ENCODE data around the gene UROS. TPM values are rescaled to one million over a fixed set of nuclear protein-coding genes. Genes with fewer than 3 reads are reported as not detected.

The UROS gene
- total and polyA plus RNA-seq, 2 donors (not counting 3 experiments of a cell fraction or from before 2014, with no cell fraction given): 38.4 to 42.0 TPM

DNA sequence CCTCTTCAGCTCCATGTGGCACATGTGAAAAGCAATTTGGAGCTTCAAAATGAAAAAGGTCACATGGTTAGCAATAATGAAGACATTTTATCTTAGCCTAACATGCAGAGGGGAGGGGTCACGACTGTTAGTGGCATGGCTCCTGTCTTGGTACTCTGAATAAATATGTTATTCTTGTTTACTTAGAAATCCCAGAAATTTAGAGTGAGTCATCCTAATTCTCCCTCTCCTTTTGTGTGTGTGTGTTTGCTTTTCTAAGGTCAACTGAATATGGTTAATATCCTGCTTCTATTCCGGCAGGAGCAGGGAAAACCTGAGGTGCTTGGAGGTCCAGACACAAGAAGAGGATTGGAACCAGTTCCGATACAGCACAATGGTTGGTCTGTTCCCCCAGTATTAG lies 17.9 kb upstream of the UROS start:
- Histone ChIP-seq H3K27me3 (ENCODE audit: control insufficient read depth in 2 of 2, insufficient read depth in 2 of 2, low read length in 2 of 2) (no peaks in the 10 kb centered on the region), H3K9me1 (replicated peaks; ENCODE audit: control insufficient read depth, extremely low read depth, insufficient read depth, low read length) (no peaks in the 10 kb centered on the region), H3K4me3 (replicated peaks in 1 of 3; ENCODE audit: insufficient read depth in 1 of 3, low read depth in 1 of 3, low read length in 3 of 3) (no peak overlapping the region), H3K9ac (replicated peaks; ENCODE audit: extremely low read depth, insufficient read depth, low read length) (no peak overlapping the region), H3K27ac (ENCODE audit: insufficient read depth, low read depth, low read length) (peak overlapping the region; percentile 23), H3K36me3 (ENCODE audit: control insufficient read depth in 2 of 2, extremely low read depth in 1 of 2, insufficient read depth in 2 of 2, low read length in 2 of 2) (peaks cover 21 to 22% of the 10 kb centered on the region in 2 experiments), H2AFZ (ENCODE audit: low read depth, low read length) (no peak overlapping the region), H3K4me2 (ENCODE audit: insufficient read depth, low read length) (peak overlapping the region; percentile 40), H3K9me3 (replicated peaks; ENCODE audit: control insufficient read depth, insufficient read depth, low read length) (no peaks in the 10 kb centered on the region), H3K4me1 (ENCODE audit: control insufficient read depth, extremely low read depth, insufficient read depth, low read length) (peaks cover 14% of the 10 kb centered on the region), H4K20me1 (replicated peaks; ENCODE audit: control insufficient read depth, extremely low read depth, insufficient read depth, low read length) (no peaks in the 10 kb centered on the region), H3K79me2 (ENCODE audit: control insufficient read depth, insufficient read depth, low read length) (no peaks in the 10 kb centered on the region)
- POLR2A ChIA-PET: no interaction called here
- BruUV-seq (replicated peaks): no TSS peak
- DNase-seq (ENCODE audit: low read depth, low spot score): peak; percentile 71
- dilution Hi-C loops (cut with MboI; ENCODE audit: extremely low pct_ligation_motif_present, low sequenced_read_pairs): no loop called here
- CTCF ChIA-PET: no interaction called here
- no peak for TF ChIP-seq MAX (IDR thresholded peaks at IDR 0.05; ENCODE audit: insufficient read depth, insufficient read length)
- TF ChIP-seq, protein P1, sequence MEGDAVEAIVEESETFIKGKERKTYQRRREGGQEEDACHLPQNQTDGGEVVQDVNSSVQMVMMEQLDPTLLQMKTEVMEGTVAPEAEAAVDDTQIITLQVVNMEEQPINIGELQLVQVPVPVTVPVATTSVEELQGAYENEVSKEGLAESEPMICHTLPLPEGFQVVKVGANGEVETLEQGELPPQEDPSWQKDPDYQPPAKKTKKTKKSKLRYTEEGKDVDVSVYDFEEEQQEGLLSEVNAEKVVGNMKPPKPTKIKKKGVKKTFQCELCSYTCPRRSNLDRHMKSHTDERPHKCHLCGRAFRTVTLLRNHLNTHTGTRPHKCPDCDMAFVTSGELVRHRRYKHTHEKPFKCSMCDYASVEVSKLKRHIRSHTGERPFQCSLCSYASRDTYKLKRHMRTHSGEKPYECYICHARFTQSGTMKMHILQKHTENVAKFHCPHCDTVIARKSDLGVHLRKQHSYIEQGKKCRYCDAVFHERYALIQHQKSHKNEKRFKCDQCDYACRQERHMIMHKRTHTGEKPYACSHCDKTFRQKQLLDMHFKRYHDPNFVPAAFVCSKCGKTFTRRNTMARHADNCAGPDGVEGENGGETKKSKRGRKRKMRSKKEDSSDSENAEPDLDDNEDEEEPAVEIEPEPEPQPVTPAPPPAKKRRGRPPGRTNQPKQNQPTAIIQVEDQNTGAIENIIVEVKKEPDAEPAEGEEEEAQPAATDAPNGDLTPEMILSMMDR (IDR thresholded peaks at IDR 0.05; ENCODE audit: extremely low read depth in 1 of 2, insufficient read depth in 1 of 2, low read depth in 1 of 2, low read length in 2 of 2): no peak
- TF ChIP-seq POLR2A (IDR thresholded peaks at IDR 0.05; ENCODE audit: low read depth, low read length): no peak
- TF ChIP-seq FOS (IDR thresholded peaks at IDR 0.05; ENCODE audit: borderline replicate concordance, insufficient read depth, low read length): peak; percentile 49
- TF ChIP-seq JUN (IDR thresholded peaks at IDR 0.05; ENCODE audit: borderline replicate concordance, insufficient read depth, insufficient read length, low read depth): peak; percentile 44
- no peak for TF ChIP-seq EZH2 (IDR thresholded peaks at IDR 0.05; ENCODE audit: borderline replicate concordance, low read depth, low read length, severe bottlenecking)
- no peak for TF ChIP-seq GATA2 (IDR thresholded peaks at IDR 0.05; ENCODE audit: insufficient read depth, insufficient read length, low read depth, low read length)
- TF ChIP-seq POLR2AphosphoS5 (IDR thresholded peaks at IDR 0.05; ENCODE audit: insufficient read depth, low read depth, low read length): no peak
- TF ChIP-seq MYC (IDR thresholded peaks at IDR 0.05; ENCODE audit: low read depth, low read length): no peak
- peak; percentile 85 for FAIRE-seq
- intact Hi-C loops (cut with micrococcal nuclease): no loop called here

Data from endothelial cell of umbilical vein (primary cell).